ENCODE results near the gene NRXN3. TPM values are rescaled to one million over a fixed set of nuclear protein-coding genes. Genes with fewer than 3 reads are reported as not detected.
A peak's percentile ranks its signal among the peaks of the same experiment; 100 is the strongest.

NRXN3 gene
- total and polyA plus RNA-seq, 2 experiments from 2014 or later, result 0.69 to 1.5 TPM

GRCh38 chr14:78448164-78449094 lies 278.3 kb downstream of the NRXN3 start:
- DNase-seq (ENCODE audit: low read depth in 1 of 2, low spot score in 1 of 2), result peak; percentile 15 to 52
- peak; percentile 33 for TF ChIP-seq CTCF (IDR thresholded peaks at IDR 0.05; ENCODE audit: low read depth, low read length)

DNA sequence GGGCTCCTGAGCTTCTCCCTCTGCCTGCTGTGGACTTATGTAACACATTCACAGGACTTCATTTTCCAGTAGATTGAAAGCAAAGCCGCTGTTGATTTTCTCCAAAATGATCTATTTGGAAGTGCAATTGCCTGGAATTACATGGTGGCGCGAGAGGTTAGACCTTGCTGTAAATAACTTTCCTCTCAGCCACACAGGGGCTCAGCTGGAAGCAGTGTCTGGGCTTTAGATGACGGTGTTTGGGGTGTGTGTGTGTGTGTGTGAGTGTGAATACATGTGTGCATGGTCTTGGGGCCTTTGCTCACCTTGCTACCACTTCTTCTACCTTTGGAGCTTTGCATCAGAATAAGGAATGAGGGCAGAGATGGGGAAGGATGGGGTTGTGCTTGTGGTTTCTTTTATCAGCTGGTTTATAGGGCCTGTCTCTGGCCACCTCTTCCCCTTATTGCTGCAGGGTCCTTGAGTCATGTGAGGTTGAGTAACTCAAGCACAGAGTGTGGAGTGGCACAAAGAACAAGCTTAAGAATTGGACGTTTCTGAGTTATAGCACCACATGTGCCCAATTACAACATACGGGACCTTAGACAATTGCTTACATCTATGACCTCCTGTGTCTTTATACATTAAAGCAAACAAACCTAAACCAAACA lies 280.6 kb downstream of the NRXN3 start:
- H3K4me1 ChIP-seq (ENCODE audit: low read depth), result no peaks in the 10 kb centered on the region
- H3K9me3 ChIP-seq (ENCODE audit: low read depth), result no peaks in the 10 kb centered on the region
- no peak for TF ChIP-seq CTCF (IDR thresholded peaks at IDR 0.05; ENCODE audit: low read depth, low read length)
- peaks cover 4% of the 10 kb centered on the region for H3K27me3 ChIP-seq
- H3K27ac ChIP-seq, result no peak overlapping the region
- H3K36me3 ChIP-seq, result no peaks in the 10 kb centered on the region
- peak in 1 of 2 donors; percentile 1 for DNase-seq (ENCODE audit: low read depth in 1 of 2, low spot score in 1 of 2)
- H3K4me3 ChIP-seq, result no peak overlapping the region

More at GRCh38 chr14:78448164-78449094, 278.3 kb downstream of the NRXN3 start:
- H3K4me1 ChIP-seq (ENCODE audit: low read depth), result no peaks in the 10 kb centered on the region
- no peaks in the 10 kb centered on the region for H3K36me3 ChIP-seq
- H3K27ac ChIP-seq, result no peak overlapping the region
- H3K27me3 ChIP-seq, result no peaks in the 10 kb centered on the region
- H3K4me3 ChIP-seq, result no peak overlapping the region
- no peaks in the 10 kb centered on the region for H3K9me3 ChIP-seq (ENCODE audit: low read depth)

DNA sequence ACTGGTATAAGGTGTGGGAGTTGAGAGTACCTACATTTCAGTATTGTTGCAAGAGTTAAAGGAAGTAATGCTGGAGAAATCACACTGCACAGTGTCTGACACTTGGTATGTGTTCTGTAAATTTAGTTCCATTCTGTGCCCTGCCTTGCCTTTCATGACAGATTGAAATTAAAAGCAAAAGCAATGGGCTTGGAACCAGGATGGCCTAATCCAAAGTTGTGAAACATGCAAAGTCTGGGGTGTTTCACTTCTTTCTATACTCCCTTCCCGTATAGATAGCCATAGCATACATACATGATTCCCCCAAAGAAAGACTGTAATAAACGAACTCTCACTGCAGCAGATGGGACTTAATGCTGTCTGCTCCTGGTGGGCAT lies 281.1 kb downstream of the NRXN3 start:
- no peak overlapping the region for H3K27ac ChIP-seq
- no peaks in the 10 kb centered on the region for H3K9me3 ChIP-seq (ENCODE audit: low read depth)
- no peaks in the 10 kb centered on the region for H3K4me1 ChIP-seq (ENCODE audit: low read depth)
- no peak for TF ChIP-seq CTCF (IDR thresholded peaks at IDR 0.05; ENCODE audit: low read depth, low read length)
- no peaks in the 10 kb centered on the region for H3K36me3 ChIP-seq
- H3K4me3 ChIP-seq, result no peak overlapping the region
- no peak for DNase-seq (ENCODE audit: low read depth in 1 of 2, low spot score in 1 of 2)
- H3K27me3 ChIP-seq, result peaks cover 4% of the 10 kb centered on the region

- Histone ChIP-seq H3K4me1 (ENCODE audit: low read depth) (no peaks in the 10 kb centered on the region), H3K9me3 (ENCODE audit: low read depth) (no peaks in the 10 kb centered on the region), H3K36me3 (no peaks in the 10 kb centered on the region), H3K27ac (no peak overlapping the region), H3K4me3 (no peak overlapping the region), H3K27me3 (peaks cover 4% of the 10 kb centered on the region)
- TF ChIP-seq CTCF (IDR thresholded peaks at IDR 0.05; ENCODE audit: low read depth, low read length), result no peak
- DNase-seq (ENCODE audit: low read depth in 1 of 2, low spot score in 1 of 2), result no peak
These were observed 285.8 kb downstream of the NRXN3 start for GRCh38 chr14:78455896-78456435.

- Histone ChIP-seq H3K4me1 (ENCODE audit: low read depth) (no peaks in the 10 kb centered on the region), H3K27me3 (no peaks in the 10 kb centered on the region), H3K27ac (no peak overlapping the region), H3K4me3 (no peak overlapping the region), H3K36me3 (no peaks in the 10 kb centered on the region), H3K9me3 (ENCODE audit: low read depth) (no peaks in the 10 kb centered on the region)
- no peak for TF ChIP-seq CTCF (IDR thresholded peaks at IDR 0.05; ENCODE audit: low read depth, low read length)
- DNase-seq (ENCODE audit: low read depth in 1 of 2, low spot score in 1 of 2), result no peak
These were observed 299.8 kb downstream of the NRXN3 start for GRCh38 chr14:78469947-78470346.

Data from cardiac muscle cell (in vitro differentiated cells and primary cell).